ENCODE data around the gene KRTAP2-2. TPM values are rescaled to one million over a fixed set of nuclear protein-coding genes. Genes with fewer than 3 reads are reported as not detected.
"Not testable (repeated sequence)": the region's sequence is repeated elsewhere in the genome, so short reads cannot be mapped to it uniquely, and the experiment has no call there.

KRTAP2-2 gene
- total RNA-seq, 1 donor from 2014 or later, result not detected

- no peak for TF ChIP-seq CTCF (conservative IDR thresholded peaks at IDR 0.05)
Measured at GRCh38 chr17:41042953-41043352, 12.1 kb downstream of the KRTAP2-2 start.

GRCh38 chr17:41040783-41041571 is 14.1 kb downstream of the KRTAP2-2 start, which contains the start of gene KRTAP1-1:
TSS of gene KRTAP1-1 (minus strand) at chr17:41041450. CDS start at chr17:41041397, 53 bp downstream.
- not testable (repeated sequence) for H3K4me1 Mint-ChIP-seq; DNase-seq (ENCODE audit: low read depth, low spot score); H3K4me3 Mint-ChIP-seq; H3K9me3 Mint-ChIP-seq; H3K27me3 Mint-ChIP-seq (ENCODE audit: low read depth); H3K36me3 Mint-ChIP-seq (ENCODE audit: low read depth); H3K27ac Mint-ChIP-seq (ENCODE audit: unreplicated experiment)

More at GRCh38 chr17:41042953-41043352, 12.1 kb downstream of the KRTAP2-2 start:
- no peak for DNase-seq (ENCODE audit: low read depth, low spot score)
- Mint-ChIP-seq H3K27me3 (ENCODE audit: low read depth) (peaks cover 2% of the 10 kb centered on the region), H3K9me3 (peaks cover 6% of the 10 kb centered on the region), H3K4me1 (no peaks in the 10 kb centered on the region), H3K36me3 (ENCODE audit: low read depth) (peaks cover 4% of the 10 kb centered on the region), H3K27ac (ENCODE audit: unreplicated experiment) (no peak overlapping the region), H3K4me3 (no peak overlapping the region)

- TF ChIP-seq CTCF (conservative IDR thresholded peaks at IDR 0.05), result no peak
- Mint-ChIP-seq H3K9me3 (peaks cover 3% of the 10 kb centered on the region), H3K27ac (ENCODE audit: unreplicated experiment) (no peak overlapping the region), H3K4me1 (no peaks in the 10 kb centered on the region), H3K36me3 (ENCODE audit: low read depth) (no peaks in the 10 kb centered on the region), H3K4me3 (no peak overlapping the region), H3K27me3 (ENCODE audit: low read depth) (no peaks in the 10 kb centered on the region)
- DNase-seq (ENCODE audit: low read depth, low spot score), result no peak
Measured at GRCh38 chr17:41037853-41038350, 17.1 kb downstream of the KRTAP2-2 start.

GRCh38 chr17:41034346-41034935 is 20.6 kb downstream of the KRTAP2-2 start, which contains the start of gene KRTAP1-3:
TSS of gene KRTAP1-3 (minus strand) at chr17:41034874. CDS start at chr17:41034821, 53 bp downstream.
- peak within 1 kb of the TSS; percentile 57 for H3K27ac Mint-ChIP-seq (ENCODE audit: unreplicated experiment)
- not testable (repeated sequence) for DNase-seq (ENCODE audit: low read depth, low spot score); H3K27me3 Mint-ChIP-seq (ENCODE audit: low read depth); H3K9me3 Mint-ChIP-seq; H3K36me3 Mint-ChIP-seq (ENCODE audit: low read depth); H3K4me3 Mint-ChIP-seq; H3K4me1 Mint-ChIP-seq

- TF ChIP-seq CTCF (conservative IDR thresholded peaks at IDR 0.05), result no peak
- no peaks in the 10 kb centered on the region for H3K9me3 Mint-ChIP-seq
- H3K36me3 Mint-ChIP-seq (ENCODE audit: low read depth), result no peaks in the 10 kb centered on the region
- H3K27ac Mint-ChIP-seq (ENCODE audit: unreplicated experiment), result no peak within 1 kb of the TSS
- peaks cover 9% of the 10 kb centered on the region for H3K27me3 Mint-ChIP-seq (ENCODE audit: low read depth)
- no peaks in the 10 kb centered on the region for H3K4me1 Mint-ChIP-seq
- no peak for DNase-seq (ENCODE audit: low read depth, low spot score)
- no peak within 1 kb of the TSS for H3K4me3 Mint-ChIP-seq
Measured at GRCh38 chr17:41029633-41030245, 25.3 kb downstream of the KRTAP2-2 start, which contains the start of gene KRTAP1-4. TSS of gene KRTAP1-4 (minus strand) at chr17:41030195. CDS start at chr17:41030078, 117 bp downstream.

- no peak for DNase-seq (ENCODE audit: low read depth, low spot score)
- Mint-ChIP-seq H3K9me3 (peaks cover 4% of the 10 kb centered on the region), H3K36me3 (ENCODE audit: low read depth) (no peaks in the 10 kb centered on the region), H3K4me1 (no peaks in the 10 kb centered on the region), H3K27me3 (ENCODE audit: low read depth) (peaks cover 6% of the 10 kb centered on the region), H3K4me3 (no peak within 1 kb of the TSS), H3K27ac (ENCODE audit: unreplicated experiment) (no peak within 1 kb of the TSS)
- TF ChIP-seq CTCF (conservative IDR thresholded peaks at IDR 0.05), result no peak
Measured at GRCh38 chr17:41026715-41027471, 28.1 kb downstream of the KRTAP2-2 start, which contains the start of gene KRTAP1-5. TSS of gene KRTAP1-5 (minus strand) at chr17:41027208. CDS start at chr17:41027155, 53 bp downstream.
